ENCODE measurements around the gene POLDIP3.

GRCh38 chr22:42603427-42603826 lies 11.3 kb downstream of the POLDIP3 start:
- no peak for TF ChIP-seq EZH2phosphoT487 (IDR thresholded peaks at IDR 0.05; ENCODE audit: insufficient read depth, low read depth)
- TF ChIP-seq EZH2 (IDR thresholded peaks at IDR 0.05; ENCODE audit: insufficient read depth, poor library complexity, severe bottlenecking), result no peak

Measured in GM23248 (cell line).